ENCODE results near the gene RAD51B.
"Not testable (repeated sequence)": the region's sequence is repeated elsewhere in the genome, so short reads cannot be mapped to it uniquely, and the experiment has no call there.

RAD51B gene

DNA sequence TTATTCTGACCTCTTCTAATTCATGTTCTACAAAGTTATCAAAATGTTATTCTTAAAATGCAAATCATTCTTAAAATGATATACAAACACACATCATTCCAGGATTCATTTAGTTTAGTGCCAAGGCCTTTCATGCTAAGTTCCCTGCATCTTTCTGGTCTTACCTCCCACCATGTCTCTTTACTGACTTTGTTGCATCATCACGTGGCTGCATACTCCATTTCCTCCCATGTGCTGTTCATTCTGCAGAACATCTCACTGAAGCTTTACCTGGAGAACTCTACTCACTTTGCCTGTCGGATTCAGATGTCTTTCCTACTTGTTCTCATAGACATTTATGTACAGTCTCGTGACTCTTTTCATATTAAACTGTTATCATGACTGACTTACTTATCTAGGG is 278.1 kb downstream of the RAD51B start:
- no peak for DNase-seq (ENCODE audit: low spot score)
- TF ChIP-seq, protein P1, sequence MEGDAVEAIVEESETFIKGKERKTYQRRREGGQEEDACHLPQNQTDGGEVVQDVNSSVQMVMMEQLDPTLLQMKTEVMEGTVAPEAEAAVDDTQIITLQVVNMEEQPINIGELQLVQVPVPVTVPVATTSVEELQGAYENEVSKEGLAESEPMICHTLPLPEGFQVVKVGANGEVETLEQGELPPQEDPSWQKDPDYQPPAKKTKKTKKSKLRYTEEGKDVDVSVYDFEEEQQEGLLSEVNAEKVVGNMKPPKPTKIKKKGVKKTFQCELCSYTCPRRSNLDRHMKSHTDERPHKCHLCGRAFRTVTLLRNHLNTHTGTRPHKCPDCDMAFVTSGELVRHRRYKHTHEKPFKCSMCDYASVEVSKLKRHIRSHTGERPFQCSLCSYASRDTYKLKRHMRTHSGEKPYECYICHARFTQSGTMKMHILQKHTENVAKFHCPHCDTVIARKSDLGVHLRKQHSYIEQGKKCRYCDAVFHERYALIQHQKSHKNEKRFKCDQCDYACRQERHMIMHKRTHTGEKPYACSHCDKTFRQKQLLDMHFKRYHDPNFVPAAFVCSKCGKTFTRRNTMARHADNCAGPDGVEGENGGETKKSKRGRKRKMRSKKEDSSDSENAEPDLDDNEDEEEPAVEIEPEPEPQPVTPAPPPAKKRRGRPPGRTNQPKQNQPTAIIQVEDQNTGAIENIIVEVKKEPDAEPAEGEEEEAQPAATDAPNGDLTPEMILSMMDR (IDR thresholded peaks at IDR 0.05; ENCODE audit: extremely low read depth, missing control alignments) = no peak

DNA sequence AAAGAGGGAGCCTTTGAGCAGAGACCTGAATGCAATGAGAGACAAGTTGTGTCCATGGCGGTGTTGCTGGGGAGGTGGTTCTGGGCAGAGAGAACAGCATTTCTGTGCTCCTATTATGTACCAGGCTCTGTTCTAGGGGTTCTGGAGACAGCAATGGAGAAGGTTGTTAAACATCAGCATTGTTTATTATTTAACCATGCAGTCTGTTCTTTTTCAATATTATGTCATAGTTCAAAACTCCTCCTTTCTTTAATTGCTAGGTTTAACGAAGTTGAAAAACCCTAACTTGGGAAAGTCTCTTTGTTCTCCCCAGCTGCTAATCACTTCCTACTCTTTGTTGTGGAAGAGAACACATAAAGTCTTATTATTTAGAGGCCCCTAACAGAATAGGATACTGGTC is 279.3 kb downstream of the RAD51B start:
- DNase-seq (ENCODE audit: low spot score) = no peak
- TF ChIP-seq, protein P1 (IDR thresholded peaks at IDR 0.05; ENCODE audit: extremely low read depth, missing control alignments) = no peak

DNA sequence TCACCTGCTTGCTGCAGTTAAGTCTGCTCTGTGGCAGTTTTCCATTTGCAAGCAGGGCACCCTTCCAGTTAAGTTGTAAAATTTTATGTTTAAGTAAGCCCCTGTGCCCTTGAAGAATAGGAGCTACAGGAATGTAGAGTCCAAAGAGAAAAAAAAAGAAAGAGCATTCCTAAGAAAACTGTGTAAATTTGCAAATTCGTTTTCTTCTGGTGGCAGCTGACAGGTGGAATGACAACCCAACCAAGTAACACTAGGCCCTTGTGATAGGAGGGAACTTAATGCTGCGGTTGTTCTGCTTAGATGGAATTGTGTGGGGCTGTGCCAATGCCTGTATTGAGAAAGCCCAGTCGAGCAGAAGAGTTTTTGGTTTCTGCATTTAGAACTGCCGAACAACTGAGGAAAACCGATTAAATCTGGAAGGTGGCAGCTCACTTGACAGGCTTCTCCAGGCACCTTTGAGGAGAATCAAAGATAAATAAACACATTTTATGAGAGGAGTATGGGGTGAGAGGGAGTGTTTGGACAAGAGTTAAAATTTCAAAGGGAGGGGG is 280.0 kb downstream of the RAD51B start:
- TF ChIP-seq, protein P1 (IDR thresholded peaks at IDR 0.05; ENCODE audit: extremely low read depth, missing control alignments) = no peak

DNA sequence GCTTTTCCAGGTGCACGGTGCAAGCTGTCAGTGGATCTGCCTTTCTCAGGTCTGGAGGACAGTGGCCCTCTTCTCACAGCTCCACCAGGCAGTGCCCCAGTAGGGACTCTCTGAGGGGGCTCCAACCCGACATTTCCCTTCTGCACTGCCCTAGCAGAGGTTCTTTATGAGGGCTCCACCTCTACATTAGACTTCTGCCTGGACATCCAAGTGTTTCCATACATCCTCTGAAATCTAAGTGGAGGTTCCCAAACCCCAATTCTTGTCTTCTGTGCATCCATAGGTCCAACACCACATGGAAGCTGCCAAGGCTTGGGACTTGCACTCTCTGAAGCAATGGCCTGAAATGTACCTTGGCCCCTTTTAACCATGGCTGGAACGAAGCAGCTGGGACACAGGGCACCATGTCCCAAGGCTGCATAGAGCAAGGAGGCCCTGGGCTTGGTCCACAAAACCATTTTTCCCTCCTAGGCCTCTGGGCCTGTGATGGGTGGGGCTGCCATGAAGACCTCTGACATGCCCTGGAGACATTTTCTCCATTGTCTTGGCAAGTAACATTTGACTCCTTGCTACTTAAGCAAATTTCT is 282.2 kb downstream of the RAD51B start:
- DNase-seq (ENCODE audit: low spot score) = not testable (repeated sequence)

More for the DNA sequence above, 280.0 kb downstream of the RAD51B start:
- no peak for DNase-seq (ENCODE audit: low spot score)

DNA sequence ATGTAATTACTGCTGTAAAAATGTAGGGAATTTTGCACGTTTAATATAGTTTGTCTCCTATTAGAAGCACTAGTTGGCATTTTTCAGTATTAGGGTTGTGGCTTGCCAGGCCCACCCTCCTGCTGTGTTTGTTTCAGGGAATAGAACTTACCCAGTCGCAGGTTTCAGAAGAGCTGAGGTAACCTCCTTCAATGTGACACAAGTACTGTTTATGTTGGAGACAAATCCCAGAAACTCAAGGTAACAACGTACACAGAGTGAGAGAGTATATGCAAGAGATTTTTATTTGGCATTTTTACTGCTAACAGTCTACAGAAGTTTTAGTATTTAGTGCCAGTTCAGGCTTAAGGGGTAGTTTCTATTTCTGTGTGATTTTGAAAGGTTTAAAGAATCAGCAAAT is 284.3 kb downstream of the RAD51B start:
- DNase-seq (ENCODE audit: low spot score) = no peak
- TF ChIP-seq, protein P1 (IDR thresholded peaks at IDR 0.05; ENCODE audit: extremely low read depth, missing control alignments) = no peak

DNA sequence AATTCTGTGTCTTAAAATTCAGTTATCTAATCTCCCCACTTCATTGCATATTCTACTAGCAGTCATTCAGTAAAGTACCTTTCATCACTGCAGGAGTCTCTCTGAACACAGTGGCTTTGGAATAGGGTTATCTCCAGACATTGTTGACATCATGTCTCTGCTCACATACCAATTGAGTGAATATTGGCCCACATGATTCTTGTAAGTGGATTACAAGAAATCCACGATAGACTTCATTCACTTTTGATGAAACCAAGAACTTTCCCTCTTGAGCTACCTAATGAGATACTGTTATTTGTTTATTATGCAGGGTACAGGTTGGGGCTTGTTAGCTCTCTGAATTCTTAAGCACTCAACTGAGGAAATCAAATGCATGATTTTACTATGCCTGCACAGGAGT is 284.9 kb downstream of the RAD51B start:
- DNase-seq (ENCODE audit: low spot score) = no peak
- TF ChIP-seq, protein P1 (IDR thresholded peaks at IDR 0.05; ENCODE audit: extremely low read depth, missing control alignments) = no peak

DNA sequence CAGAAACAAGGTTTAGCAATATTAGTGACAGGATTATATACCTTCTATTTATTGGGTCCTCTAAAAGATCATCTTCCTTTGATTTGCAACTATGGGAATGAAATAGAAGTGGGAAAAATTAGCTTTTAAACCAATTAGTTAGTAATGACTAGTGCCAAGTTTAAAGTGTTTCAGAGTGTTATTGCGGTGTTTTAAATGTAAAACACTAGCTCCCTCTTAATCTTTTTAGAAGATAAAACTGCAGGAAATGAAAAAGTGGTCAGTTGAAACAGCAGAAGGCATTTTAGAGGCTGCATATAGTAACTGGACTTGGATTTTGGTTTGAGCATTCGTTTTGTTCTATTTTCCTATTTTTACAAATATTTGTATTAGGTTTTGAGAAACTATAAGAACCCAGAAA is 286.2 kb downstream of the RAD51B start:
- TF ChIP-seq, protein P1 (IDR thresholded peaks at IDR 0.05; ENCODE audit: extremely low read depth, missing control alignments) = no peak

DNA sequence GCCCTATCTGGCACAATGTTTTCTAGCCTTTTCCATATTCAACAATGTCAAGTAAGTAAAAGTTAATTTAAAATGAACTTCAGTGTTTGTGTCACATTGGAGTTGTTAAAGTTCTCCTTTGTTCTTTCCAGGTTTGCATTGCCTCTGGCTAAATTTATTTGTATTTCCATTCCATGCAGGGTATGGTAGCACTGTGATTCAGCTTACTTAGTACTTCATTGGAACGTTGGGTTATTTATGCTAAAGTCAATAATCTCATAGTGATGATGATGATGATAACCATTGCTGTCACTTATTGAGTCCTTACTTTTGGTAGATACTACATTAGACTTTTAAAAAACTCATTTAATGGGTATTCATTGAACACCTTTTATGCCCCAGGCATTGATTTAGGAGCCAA is 286.9 kb downstream of the RAD51B start:
- TF ChIP-seq, protein P1 (IDR thresholded peaks at IDR 0.05; ENCODE audit: extremely low read depth, missing control alignments) = no peak
- DNase-seq (ENCODE audit: low spot score) = no peak

More for the DNA sequence above, 286.2 kb downstream of the RAD51B start:
- no peak for DNase-seq (ENCODE audit: low spot score)

All from GM20000 (cell line).